ENCODE data around the gene GPR150. TPM values are rescaled to one million over a fixed set of nuclear protein-coding genes. Genes with fewer than 3 reads are reported as not detected.

GPR150 gene
- total and polyA plus RNA-seq, 10 of the 15 experiments (the other 5 are each of a cell fraction or from before 2014, with no cell fraction given) = 0.08 to 1.1 (median 0.37) TPM; not detected in 1

DNA sequence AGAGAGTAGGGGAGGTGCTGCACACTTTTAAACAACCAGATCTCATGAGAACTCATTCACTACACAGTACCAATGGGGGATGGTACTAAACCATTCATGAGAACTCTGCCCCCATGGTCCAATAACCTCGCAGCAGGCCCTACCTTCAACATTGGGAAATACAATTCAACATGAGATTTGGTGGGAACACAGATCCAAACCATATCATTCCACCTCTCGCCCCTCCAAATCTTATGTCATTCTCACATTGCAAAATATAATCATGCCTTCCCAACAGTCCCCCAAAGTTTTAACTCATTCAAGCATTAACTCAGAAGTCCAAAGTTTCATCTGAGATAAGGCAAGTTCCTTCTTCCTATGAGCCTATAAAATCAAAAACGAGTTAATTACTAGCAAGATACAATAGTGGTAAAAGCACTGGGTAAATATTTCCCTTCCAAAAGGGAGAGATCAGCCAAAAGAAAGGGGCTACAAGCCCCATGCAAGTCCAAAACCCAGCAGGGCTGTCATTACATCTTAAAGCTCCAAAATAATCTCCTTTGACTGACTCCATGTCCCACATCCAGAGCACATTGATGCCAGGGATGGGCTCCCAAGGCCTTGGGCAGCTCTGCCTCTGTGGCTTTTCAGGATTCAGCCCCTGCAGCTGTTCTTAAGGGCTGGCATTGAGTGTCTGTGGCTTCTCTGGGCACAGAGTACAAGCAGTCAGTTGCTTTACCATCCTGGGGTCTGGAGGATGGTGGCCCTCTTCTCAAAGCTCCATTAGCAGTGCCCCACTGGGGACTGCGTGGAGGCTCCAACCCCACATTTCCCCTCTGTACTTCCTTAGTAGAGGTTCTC is 8.3 kb downstream of the GPR150 start:
- in situ Hi-C loops (cut with MboI) (no loop called here), intact Hi-C loops (cut with micrococcal nuclease; ENCODE audit: unreplicated experiment) (no loop called here)
- Histone ChIP-seq H3K27ac (ENCODE audit: control insufficient read depth, insufficient read depth) (no peak overlapping the region), H3K79me2 (ENCODE audit: control insufficient read depth, insufficient read depth, low read length) (no peaks in the 10 kb centered on the region), H3K4me3 (no peak overlapping the region), H4K20me1 (ENCODE audit: control insufficient read depth, insufficient read depth) (no peaks in the 10 kb centered on the region), H3K9ac (ENCODE audit: control insufficient read depth, insufficient read depth, low read length) (no peak overlapping the region), H3K4me2 (ENCODE audit: control insufficient read depth, insufficient read depth) (no peak overlapping the region), H3K9me3 (replicated peaks; ENCODE audit: control insufficient read depth, insufficient read depth, low read length) (peaks cover 6% of the 10 kb centered on the region; the same call in 2 of the 3 replicates), H3K27me3 (replicated peaks in 1 of 2; ENCODE audit: control insufficient read depth in 2 of 2, insufficient read depth in 2 of 2, low read length in 1 of 2) (no peaks in the 10 kb centered on the region), H3K36me3 (ENCODE audit: control insufficient read depth in 2 of 2, insufficient read depth in 2 of 2, low read length in 1 of 2) (no peaks in the 10 kb centered on the region), H3K4me1 (ENCODE audit: control insufficient read depth, insufficient read depth, low read length) (peaks cover 8% of the 10 kb centered on the region; the same call in 1 of the 2 replicates), H2AFZ (ENCODE audit: control insufficient read depth, low read depth, low read length) (no peak overlapping the region)
- ATAC-seq (no peak), FAIRE-seq (no peak), DNase-seq (ENCODE audit: low read depth, low spot score) (no peak)
- 49% methylated on average over 4 of the region's 4 CpGs for WGBS (ENCODE audit: insufficient coverage, insufficient replicate concordance, low lambda C conversion rate, missing lambda C conversion rate)
- RAD21 ChIA-PET (ENCODE audit: unreplicated experiment) = no interaction called here
- CTCF ChIA-PET = no interaction called here
- SMC1A ChIA-PET (ENCODE audit: uncharacterized antibody, unreplicated experiment) = no interaction called here
- no TSS peak for BruUV-seq (replicated peaks)
- POLR2A ChIA-PET = interaction anchor here (0.5 kb wide), 1 partner anchor 1994 kb away, joined by 4 read pairs; no protein-coding TSS in a partner anchor
- TF ChIP-seq TCF7 (IDR thresholded peaks at IDR 0.05; ENCODE audit: borderline replicate concordance) (no peak), CBFB (IDR thresholded peaks at IDR 0.05; ENCODE audit: low read depth) (no peak), NR2C1 (IDR thresholded peaks at IDR 0.05) (no peak), ZNF622 (IDR thresholded peaks at IDR 0.05) (no peak), SMAD1 (IDR thresholded peaks at IDR 0.05; ENCODE audit: low read depth, partially characterized antibody) (no peak), MTA2 (IDR thresholded peaks at IDR 0.05; ENCODE audit: low read depth) (no peak)
- TF ChIP-seq, protein P1, sequence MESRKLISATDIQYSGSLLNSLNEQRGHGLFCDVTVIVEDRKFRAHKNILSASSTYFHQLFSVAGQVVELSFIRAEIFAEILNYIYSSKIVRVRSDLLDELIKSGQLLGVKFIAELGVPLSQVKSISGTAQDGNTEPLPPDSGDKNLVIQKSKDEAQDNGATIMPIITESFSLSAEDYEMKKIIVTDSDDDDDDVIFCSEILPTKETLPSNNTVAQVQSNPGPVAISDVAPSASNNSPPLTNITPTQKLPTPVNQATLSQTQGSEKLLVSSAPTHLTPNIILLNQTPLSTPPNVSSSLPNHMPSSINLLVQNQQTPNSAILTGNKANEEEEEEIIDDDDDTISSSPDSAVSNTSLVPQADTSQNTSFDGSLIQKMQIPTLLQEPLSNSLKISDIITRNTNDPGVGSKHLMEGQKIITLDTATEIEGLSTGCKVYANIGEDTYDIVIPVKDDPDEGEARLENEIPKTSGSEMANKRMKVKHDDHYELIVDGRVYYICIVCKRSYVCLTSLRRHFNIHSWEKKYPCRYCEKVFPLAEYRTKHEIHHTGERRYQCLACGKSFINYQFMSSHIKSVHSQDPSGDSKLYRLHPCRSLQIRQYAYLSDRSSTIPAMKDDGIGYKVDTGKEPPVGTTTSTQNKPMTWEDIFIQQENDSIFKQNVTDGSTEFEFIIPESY (IDR thresholded peaks at IDR 0.05) = no peak
- TF ChIP-seq, protein P2, sequence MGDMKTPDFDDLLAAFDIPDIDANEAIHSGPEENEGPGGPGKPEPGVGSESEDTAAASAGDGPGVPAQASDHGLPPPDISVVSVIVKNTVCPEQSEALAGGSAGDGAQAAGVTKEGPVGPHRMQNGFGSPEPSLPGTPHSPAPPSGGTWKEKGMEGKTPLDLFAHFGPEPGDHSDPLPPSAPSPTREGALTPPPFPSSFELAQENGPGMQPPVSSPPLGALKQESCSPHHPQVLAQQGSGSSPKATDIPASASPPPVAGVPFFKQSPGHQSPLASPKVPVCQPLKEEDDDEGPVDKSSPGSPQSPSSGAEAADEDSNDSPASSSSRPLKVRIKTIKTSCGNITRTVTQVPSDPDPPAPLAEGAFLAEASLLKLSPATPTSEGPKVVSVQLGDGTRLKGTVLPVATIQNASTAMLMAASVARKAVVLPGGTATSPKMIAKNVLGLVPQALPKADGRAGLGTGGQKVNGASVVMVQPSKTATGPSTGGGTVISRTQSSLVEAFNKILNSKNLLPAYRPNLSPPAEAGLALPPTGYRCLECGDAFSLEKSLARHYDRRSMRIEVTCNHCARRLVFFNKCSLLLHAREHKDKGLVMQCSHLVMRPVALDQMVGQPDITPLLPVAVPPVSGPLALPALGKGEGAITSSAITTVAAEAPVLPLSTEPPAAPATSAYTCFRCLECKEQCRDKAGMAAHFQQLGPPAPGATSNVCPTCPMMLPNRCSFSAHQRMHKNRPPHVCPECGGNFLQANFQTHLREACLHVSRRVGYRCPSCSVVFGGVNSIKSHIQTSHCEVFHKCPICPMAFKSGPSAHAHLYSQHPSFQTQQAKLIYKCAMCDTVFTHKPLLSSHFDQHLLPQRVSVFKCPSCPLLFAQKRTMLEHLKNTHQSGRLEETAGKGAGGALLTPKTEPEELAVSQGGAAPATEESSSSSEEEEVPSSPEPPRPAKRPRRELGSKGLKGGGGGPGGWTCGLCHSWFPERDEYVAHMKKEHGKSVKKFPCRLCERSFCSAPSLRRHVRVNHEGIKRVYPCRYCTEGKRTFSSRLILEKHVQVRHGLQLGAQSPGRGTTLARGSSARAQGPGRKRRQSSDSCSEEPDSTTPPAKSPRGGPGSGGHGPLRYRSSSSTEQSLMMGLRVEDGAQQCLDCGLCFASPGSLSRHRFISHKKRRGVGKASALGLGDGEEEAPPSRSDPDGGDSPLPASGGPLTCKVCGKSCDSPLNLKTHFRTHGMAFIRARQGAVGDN (IDR thresholded peaks at IDR 0.05) = no peak
- TF ChIP-seq, protein P3, sequence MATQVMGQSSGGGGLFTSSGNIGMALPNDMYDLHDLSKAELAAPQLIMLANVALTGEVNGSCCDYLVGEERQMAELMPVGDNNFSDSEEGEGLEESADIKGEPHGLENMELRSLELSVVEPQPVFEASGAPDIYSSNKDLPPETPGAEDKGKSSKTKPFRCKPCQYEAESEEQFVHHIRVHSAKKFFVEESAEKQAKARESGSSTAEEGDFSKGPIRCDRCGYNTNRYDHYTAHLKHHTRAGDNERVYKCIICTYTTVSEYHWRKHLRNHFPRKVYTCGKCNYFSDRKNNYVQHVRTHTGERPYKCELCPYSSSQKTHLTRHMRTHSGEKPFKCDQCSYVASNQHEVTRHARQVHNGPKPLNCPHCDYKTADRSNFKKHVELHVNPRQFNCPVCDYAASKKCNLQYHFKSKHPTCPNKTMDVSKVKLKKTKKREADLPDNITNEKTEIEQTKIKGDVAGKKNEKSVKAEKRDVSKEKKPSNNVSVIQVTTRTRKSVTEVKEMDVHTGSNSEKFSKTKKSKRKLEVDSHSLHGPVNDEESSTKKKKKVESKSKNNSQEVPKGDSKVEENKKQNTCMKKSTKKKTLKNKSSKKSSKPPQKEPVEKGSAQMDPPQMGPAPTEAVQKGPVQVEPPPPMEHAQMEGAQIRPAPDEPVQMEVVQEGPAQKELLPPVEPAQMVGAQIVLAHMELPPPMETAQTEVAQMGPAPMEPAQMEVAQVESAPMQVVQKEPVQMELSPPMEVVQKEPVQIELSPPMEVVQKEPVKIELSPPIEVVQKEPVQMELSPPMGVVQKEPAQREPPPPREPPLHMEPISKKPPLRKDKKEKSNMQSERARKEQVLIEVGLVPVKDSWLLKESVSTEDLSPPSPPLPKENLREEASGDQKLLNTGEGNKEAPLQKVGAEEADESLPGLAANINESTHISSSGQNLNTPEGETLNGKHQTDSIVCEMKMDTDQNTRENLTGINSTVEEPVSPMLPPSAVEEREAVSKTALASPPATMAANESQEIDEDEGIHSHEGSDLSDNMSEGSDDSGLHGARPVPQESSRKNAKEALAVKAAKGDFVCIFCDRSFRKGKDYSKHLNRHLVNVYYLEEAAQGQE (IDR thresholded peaks at IDR 0.05; ENCODE audit: low read depth, low read length) = no peak
- TF ChIP-seq, protein P4, sequence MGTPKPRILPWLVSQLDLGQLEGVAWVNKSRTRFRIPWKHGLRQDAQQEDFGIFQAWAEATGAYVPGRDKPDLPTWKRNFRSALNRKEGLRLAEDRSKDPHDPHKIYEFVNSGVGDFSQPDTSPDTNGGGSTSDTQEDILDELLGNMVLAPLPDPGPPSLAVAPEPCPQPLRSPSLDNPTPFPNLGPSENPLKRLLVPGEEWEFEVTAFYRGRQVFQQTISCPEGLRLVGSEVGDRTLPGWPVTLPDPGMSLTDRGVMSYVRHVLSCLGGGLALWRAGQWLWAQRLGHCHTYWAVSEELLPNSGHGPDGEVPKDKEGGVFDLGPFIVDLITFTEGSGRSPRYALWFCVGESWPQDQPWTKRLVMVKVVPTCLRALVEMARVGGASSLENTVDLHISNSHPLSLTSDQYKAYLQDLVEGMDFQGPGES (IDR thresholded peaks at IDR 0.05) = no peak

Measured in GM12878 (cell line).